B cell (primary cell): ENCODE results near the gene PHF21A. TPM values are rescaled to one million over a fixed set of nuclear protein-coding genes. Genes with fewer than 3 reads are reported as not detected.

ENCODE experiments used
- ATAC-seq: fragments of 200-7000 bp; cut with Tn5 transposase; one replicate; pipeline ENCODE4 v1.10.0; 2021; ENCODE audit warnings: low read depth, mild to moderate bottlenecking, moderate number of reproducible peaks, moderate library complexity
- CTCF ChIA-PET: fragments of 350-600 bp; sonication (Branson Sonifier 250); formaldehyde crosslinking; loops from one replicate; lab custom pipeline; 2021; ENCODE audit warnings: antibody characterized with exemption, inconsistent platforms; lab: Charles Lee
- POLR2A ChIA-PET: fragments of 350-600 bp; sonication (Branson Sonifier 250); formaldehyde crosslinking; loops from one replicate; lab custom pipeline; 2021; ENCODE audit warnings: antibody characterized with exemption; lab: Charles Lee
- DNase-seq: peaks from one replicate; pipeline ENCODE4 v3.0.0; 2013
- H2AFZ ChIP-seq: 2 replicates; pipeline ENCODE4 v1.6.1; 2012; ENCODE audit warnings: mild to moderate bottlenecking, low read depth, low read length; ENCODE audit not compliant: insufficient read depth, poor library complexity, severe bottlenecking
- H3K27ac ChIP-seq, 2 donors: 1 replicate in 1 of 2; 2 replicates in 1 of 2; pipeline ENCODE4 v1.5.1; 2012 to 2013; ENCODE audit warnings: low read length in 2 of 2, mild to moderate bottlenecking in 2 of 2, moderate library complexity in 1 of 2
- H3K27me3 ChIP-seq, 4 experiments: fragments of 200-600 bp in 1 of 4; sonication (generic) in 1 of 4; replicated peaks in 1 of 4; 1 replicate in 2 of 4; 2 replicates in 2 of 4; pipeline versions ENCODE4 v1.6.1 to v1.7.0; 2013 to 2016; ENCODE audit warnings: low read length in 3 of 4, mild to moderate bottlenecking in 2 of 4, mixed read lengths in 1 of 4, moderate library complexity in 1 of 4; ENCODE audit not compliant: insufficient read depth in 4 of 4, control insufficient read depth in 3 of 4; ENCODE audit errors: control extremely low read depth in 1 of 4
- H3K36me3 ChIP-seq, 2 experiments: replicated peaks in 1 of 2; 1 replicate in 1 of 2; 2 replicates in 1 of 2; pipeline versions ENCODE4 v1.6.1 to v1.7.1; 2013; ENCODE audit warnings: low read length in 1 of 2; ENCODE audit not compliant: insufficient read depth in 2 of 2, control insufficient read depth in 1 of 2; ENCODE audit errors: control extremely low read depth in 1 of 2, extremely low read depth in 1 of 2
- H3K4me1 ChIP-seq, 2 donors: fragments of 200-600 bp in 1 of 2; sonication (generic) in 1 of 2; 1 replicate in 1 of 2; 2 replicates in 1 of 2; pipeline versions ENCODE4 v1.5.1 to v1.6.1; 2013 to 2017; ENCODE audit warnings: low read length in 2 of 2; ENCODE audit not compliant: control insufficient read depth in 2 of 2, insufficient read depth in 2 of 2
- H3K4me2 ChIP-seq: replicated peaks from 2 replicates; pipeline ENCODE3; 2012; ENCODE audit warnings: mild to moderate bottlenecking, low read depth, low read length; ENCODE audit not compliant: poor library complexity, severe bottlenecking
- H3K4me3 ChIP-seq, 5 experiments: fragments of 200-600 bp in 1 of 5; sonication (generic) in 1 of 5; 1 replicate in 3 of 5; 2 replicates in 2 of 5; pipeline versions ENCODE4 v1.5.1 to v1.7.0; 2011 to 2016; ENCODE audit warnings: low read length in 4 of 5, mild to moderate bottlenecking in 4 of 5, low read depth in 2 of 5, control low read depth in 1 of 5, moderate library complexity in 1 of 5; ENCODE audit not compliant: insufficient read depth in 1 of 5; ENCODE audit errors: control extremely low read depth in 1 of 5, extremely low read depth in 1 of 5
- H3K79me2 ChIP-seq: fragments of 200-600 bp; sonication (generic); one replicate; pipeline ENCODE4 v1.6.0; 2016; ENCODE audit warnings: low read length; ENCODE audit not compliant: control insufficient read depth, insufficient read depth
- H3K9ac ChIP-seq: fragments of 200-600 bp; sonication (generic); 2 replicates; pipeline ENCODE4 v1.6.1; 2017; ENCODE audit warnings: mild to moderate bottlenecking, low read length, moderate library complexity
- H3K9me3 ChIP-seq, 3 donors: one replicate each; pipeline versions ENCODE4 v1.6.1 to v1.7.1; 2013; ENCODE audit warnings: low read length in 2 of 3; ENCODE audit not compliant: control insufficient read depth in 2 of 3, insufficient read depth in 1 of 3; ENCODE audit errors: control extremely low read depth in 1 of 3
- H4K20me1 ChIP-seq: 2 replicates; pipeline ENCODE4 v1.6.0; 2012; ENCODE audit warnings: mild to moderate bottlenecking, low read length; ENCODE audit not compliant: insufficient read depth, control insufficient read depth, poor library complexity, severe bottlenecking
- H3K27ac Mint-ChIP-seq: one replicate; pipeline ENCODE4 v1.8.0; 2021; ENCODE audit warnings: mixed read lengths
- H3K27me3 Mint-ChIP-seq: one replicate; pipeline ENCODE4 v1.8.0; 2021; ENCODE audit warnings: mixed read lengths
- H3K4me1 Mint-ChIP-seq: one replicate; pipeline ENCODE4 v1.8.0; 2021; ENCODE audit warnings: mixed read lengths
- H3K4me3 Mint-ChIP-seq: one replicate; pipeline ENCODE4 v1.8.0; 2021; ENCODE audit warnings: mixed read lengths
- H3K9me3 Mint-ChIP-seq: one replicate; pipeline ENCODE4 v1.8.0; 2022; ENCODE audit warnings: mixed read lengths; ENCODE audit not compliant: insufficient read depth
- CTCF ChIP-seq: fragments of 200-600 bp; IDR thresholded peaks from one replicate; pipeline ENCODE4 v1.8.0; 2022; ENCODE audit warnings: antibody characterized with exemption, mild to moderate bottlenecking
- EZH2 ChIP-seq: IDR thresholded peaks from 2 replicates; pipeline ENCODE4 v1.6.1; 2012; ENCODE audit warnings: borderline replicate concordance, low read depth, mild to moderate bottlenecking, moderate library complexity, low read length; ENCODE audit not compliant: insufficient read depth, poor library complexity, severe bottlenecking
- WGBS: methylation state at CpG from one replicate; pipeline ENCODE4 v1.1.5; 2013; ENCODE audit warnings: missing lambda C conversion rate; ENCODE audit not compliant: insufficient coverage; 5-methylcytosine and 5-hydroxymethylcytosine counted together
- intact Hi-C: fragments of 100-400 bp; cut with micrococcal nuclease; formaldehyde crosslinking; loops from one replicate; pipeline ENCODE4 v1.10.0; 2022
- polyA plus RNA-seq: library from polyadenylated mRNA; depleted of rRNA; stranded (reverse); fragments of >200 nt; gene quantifications from 2 replicates; pipeline ENCODE4 v1.2.3, GENCODE V29; 2012
- total RNA-seq, 2 donors: library from RNA; stranded (reverse); fragments of 120-200 nt in 1 of 2; gene quantifications; 1 replicate in 1 of 2; 2 replicates in 1 of 2; pipeline versions ENCODE4 v1.2.3 to v1.2.4, GENCODE V29; 2013 to 2022

Gene PHF21A
- total and polyA plus RNA-seq, 2 donors (not counting 1 experiment from before 2014, with no cell fraction given): 41.9 to 103 TPM

GRCh38 chr11:45905095-45905494, 216.2 kb downstream of the PHF21A start:
- Histone ChIP-seq H3K79me2 (no peaks in the 10 kb centered on the region), H4K20me1 (peaks cover 9% of the 10 kb centered on the region), H3K4me3 (no peak overlapping the region), H3K4me1 (peaks cover 3 to 18% of the 10 kb centered on the region in 2 donors), H3K36me3 (peaks cover 0 to 11% of the 10 kb centered on the region in 2 experiments), H3K27me3 (peaks cover 0 to 6% (median 2%) of the 10 kb centered on the region in 4 experiments), H2AFZ (no peak overlapping the region), H3K9me3 (no peaks in the 10 kb centered on the region), H3K27ac (no peak overlapping the region), H3K9ac (no peak overlapping the region), H3K4me2 (no peak overlapping the region)
- intact Hi-C loops: no loop called here
- WGBS: 96% methylated on average over 19 of the region's 19 CpGs
- no peak overlapping the region for H3K27ac Mint-ChIP-seq
- DNase-seq (no peak), ATAC-seq (no peak)
- H3K4me1 Mint-ChIP-seq: peaks cover 18% of the 10 kb centered on the region
- peaks cover 4% of the 10 kb centered on the region for H3K27me3 Mint-ChIP-seq
- ChIA-PET POLR2A (no interaction called here), CTCF (interaction anchor here (0.5 kb wide), 1 partner anchor 612 kb away, joined by 3 read pairs; no protein-coding TSS in a partner anchor)
- TF ChIP-seq EZH2 (no peak), CTCF (no peak)
- no peaks in the 10 kb centered on the region for H3K9me3 Mint-ChIP-seq
- H3K4me3 Mint-ChIP-seq: no peak overlapping the region

- Histone ChIP-seq H3K27me3 (peaks cover 0 to 9% (median 2%) of the 10 kb centered on the region in 4 experiments), H3K36me3 (peaks cover 0 to 5% of the 10 kb centered on the region in 2 experiments), H2AFZ (no peak overlapping the region), H3K4me2 (no peak overlapping the region), H3K4me3 (no peak overlapping the region), H4K20me1 (peaks cover 5% of the 10 kb centered on the region), H3K4me1 (peaks cover 5 to 21% of the 10 kb centered on the region in 2 donors), H3K27ac (no peak overlapping the region), H3K9me3 (no peaks in the 10 kb centered on the region), H3K79me2 (no peaks in the 10 kb centered on the region), H3K9ac (no peak overlapping the region)
- TF ChIP-seq CTCF (no peak), EZH2 (no peak)
- CTCF ChIA-PET: no interaction called here
- ATAC-seq: no peak
- Mint-ChIP-seq H3K27me3 (peaks cover 4% of the 10 kb centered on the region), H3K4me3 (no peak overlapping the region), H3K9me3 (no peaks in the 10 kb centered on the region), H3K4me1 (peaks cover 18% of the 10 kb centered on the region), H3K27ac (no peak overlapping the region)
- POLR2A ChIA-PET: no interaction called here
- DNase-seq: no peak
- intact Hi-C loops: no loop called here
- WGBS: 87% methylated on average over 15 of the region's 15 CpGs
Measured at GRCh38 chr11:45904309-45904915, 216.8 kb downstream of the PHF21A start.
